Measurements from ENCODE around the gene PLEKHG5.

- TF ChIP-seq MYC (IDR thresholded peaks at IDR 0.05; ENCODE audit: low read depth, low read length) = no peak
- no peak for TF ChIP-seq CTCF (IDR thresholded peaks at IDR 0.05; ENCODE audit: low read depth, low read length)
Observed at GRCh38 chr1:6435129-6435528, 56.3 kb downstream of the PLEKHG5 start.

All from NB4 (cell line).